Measurements from ENCODE around the gene HSD17B14.
"Not testable (repeated sequence)": the region's sequence is repeated elsewhere in the genome, so short reads cannot be mapped to it uniquely, and the experiment has no call there.

The HSD17B14 gene

GRCh38 chr19:48836089-48837017, at the start of gene HSD17B14:
TSS of gene HSD17B14 (minus strand) at chr19:48836491. CDS start at chr19:48836411, 80 bp downstream.
- peak in 2 of 3 experiments; percentile 46 to 59 for DNase-seq

- DNase-seq: no peak
Measured at GRCh38 chr19:48883726-48884125, 47.4 kb upstream of the HSD17B14 start.

DNA sequence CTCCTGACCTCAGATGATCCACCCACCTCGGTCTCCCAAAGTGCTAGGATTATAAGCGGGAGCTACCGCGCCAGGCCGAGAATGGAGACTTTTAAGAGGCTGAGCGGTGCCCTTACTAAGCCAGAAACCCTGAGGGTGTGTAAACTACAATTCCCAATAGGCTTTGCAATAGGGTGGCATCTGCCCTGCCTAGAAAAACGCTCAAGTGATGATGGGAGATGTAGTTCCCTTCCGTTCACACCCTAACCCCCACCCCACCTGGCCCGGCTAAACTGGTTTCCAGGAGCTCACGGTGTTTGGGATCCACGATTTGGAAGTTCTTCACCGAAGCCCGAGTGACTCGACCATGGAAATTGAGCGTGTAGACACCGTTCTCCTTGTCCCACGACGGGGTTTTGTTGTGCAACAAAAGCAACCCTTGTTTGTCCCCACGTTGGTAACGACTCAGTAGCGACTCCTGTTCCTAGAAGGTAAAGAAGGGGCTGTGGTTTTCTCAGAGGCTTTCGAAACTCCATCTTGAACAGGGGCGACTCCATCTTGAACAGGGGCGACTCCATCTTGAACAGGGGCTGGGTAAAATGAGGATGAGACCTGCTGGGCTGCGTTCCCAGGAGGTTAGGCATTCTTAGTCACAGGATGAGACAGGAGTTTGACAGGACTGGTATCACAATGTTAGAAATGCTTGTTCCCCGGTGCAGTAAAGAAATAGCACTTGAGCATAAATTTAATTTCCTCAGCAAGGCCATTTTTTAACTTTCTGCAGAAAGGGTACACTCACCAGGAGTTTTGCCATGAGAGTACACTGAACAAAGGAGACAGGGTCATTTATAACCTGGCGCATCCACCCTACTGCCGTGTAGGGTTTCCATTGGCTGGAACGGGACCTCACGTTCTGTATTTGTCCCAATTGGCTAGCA, 45.7 kb upstream of the HSD17B14 start:
- peak in 2 of 3 experiments; percentile 2 to 55 for DNase-seq

GRCh38 chr19:48879696-48880095, 43.4 kb upstream of the HSD17B14 start:
- not testable (repeated sequence) for DNase-seq

GRCh38 chr19:48879025-48879637, 42.8 kb upstream of the HSD17B14 start:
- DNase-seq: no peak

- no peak for DNase-seq
Measured at GRCh38 chr19:48878196-48879024, 42.1 kb upstream of the HSD17B14 start.

DNA sequence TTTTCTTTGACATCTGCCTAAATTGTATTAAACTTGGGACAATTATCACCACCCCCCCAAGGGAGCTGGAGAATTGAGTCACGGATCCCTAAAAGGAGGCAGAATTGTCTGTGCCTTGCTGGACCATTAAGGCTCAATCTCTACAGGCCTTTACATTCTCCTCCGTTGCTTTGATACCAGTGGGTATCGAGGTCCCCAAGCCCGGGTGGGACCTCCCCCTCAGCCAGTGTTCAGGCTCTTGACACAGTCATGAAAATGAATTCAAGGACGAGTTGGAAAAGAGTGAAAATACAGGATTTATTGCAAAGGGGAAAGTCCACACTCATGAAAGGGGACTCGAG, 41.5 kb upstream of the HSD17B14 start:
- DNase-seq: no peak

GRCh38 chr19:48876043-48876981, 40.0 kb upstream of the HSD17B14 start:
- not testable (repeated sequence) for DNase-seq

- peak in 2 of 3 experiments; percentile 60 to 75 for DNase-seq
Measured at GRCh38 chr19:48874303-48875135, 38.2 kb upstream of the HSD17B14 start.

- no peak for DNase-seq
Measured at GRCh38 chr19:48873476-48874302, 37.4 kb upstream of the HSD17B14 start.

DNA sequence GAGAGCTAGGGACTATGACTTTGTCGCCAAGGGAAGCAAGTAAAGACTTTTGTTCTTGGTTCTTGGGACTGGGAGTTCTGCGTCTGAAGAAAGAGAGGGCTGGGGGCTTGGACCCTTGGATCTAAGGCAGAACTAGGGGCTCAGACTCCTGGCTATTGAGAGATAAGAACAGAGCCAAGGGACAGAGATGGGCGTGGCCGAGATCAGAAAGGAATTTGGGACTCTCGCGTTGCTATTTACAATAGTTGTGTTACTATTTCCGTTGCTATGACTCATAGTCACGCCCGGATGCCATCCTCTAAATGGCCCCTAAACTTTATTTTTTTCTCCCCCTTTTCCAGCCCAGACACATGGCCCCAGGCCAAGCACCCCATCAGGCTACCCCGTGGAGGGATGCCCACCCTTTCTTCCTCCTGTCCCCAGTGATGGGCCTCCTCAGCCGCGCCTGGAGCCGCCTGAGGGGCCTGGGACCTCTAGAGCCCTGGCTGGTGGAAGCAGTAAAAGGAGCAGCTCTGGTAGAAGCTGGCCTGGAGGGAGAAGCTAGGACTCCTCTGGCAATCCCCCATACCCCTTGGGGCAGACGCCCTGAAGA, 36.7 kb upstream of the HSD17B14 start:
- peak; percentile 53 to 73 (median 56) for DNase-seq

DNA sequence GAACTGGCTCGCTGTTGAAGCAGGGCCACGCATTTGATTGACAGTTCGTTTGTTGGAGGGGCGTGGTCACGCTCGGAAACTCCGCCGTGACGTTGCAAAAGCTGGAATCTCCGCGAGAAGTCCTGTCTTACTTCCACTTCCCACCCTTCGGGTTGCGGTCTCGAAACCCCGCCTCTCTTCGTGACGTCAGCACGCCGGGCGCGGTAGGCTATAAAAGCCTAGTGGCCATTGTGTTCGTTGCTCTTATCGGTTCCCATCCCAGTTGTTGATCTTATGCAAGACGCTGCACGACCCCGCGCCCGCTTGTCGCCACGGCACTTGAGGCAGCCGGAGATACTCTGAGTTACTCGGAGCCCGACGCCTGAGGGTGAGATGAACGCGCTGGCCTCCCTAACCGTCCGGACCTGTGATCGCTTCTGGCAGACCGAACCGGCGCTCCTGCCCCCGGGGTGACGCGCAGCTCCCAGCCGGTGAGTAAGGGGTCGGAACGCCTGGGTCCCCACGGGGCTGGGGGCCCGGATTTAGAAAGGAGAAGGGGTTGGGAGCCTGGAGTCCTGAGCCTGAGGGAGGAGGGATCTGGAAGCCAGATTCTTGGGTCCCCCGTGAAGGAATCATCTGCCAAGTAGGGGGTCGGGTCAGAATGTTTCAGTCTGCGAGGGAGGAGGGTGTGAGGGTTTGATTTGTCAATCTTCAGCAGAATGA, 36.0 kb upstream of the HSD17B14 start, which contains the start of gene PPP1R15A:
PPP1R15A (plus strand) TSS at position 240 of the 702 bp plus-strand sequence. CDS start 813 bp downstream, outside the sequence.
- peak; percentile 95 to 100 (median 98) for DNase-seq

DNA sequence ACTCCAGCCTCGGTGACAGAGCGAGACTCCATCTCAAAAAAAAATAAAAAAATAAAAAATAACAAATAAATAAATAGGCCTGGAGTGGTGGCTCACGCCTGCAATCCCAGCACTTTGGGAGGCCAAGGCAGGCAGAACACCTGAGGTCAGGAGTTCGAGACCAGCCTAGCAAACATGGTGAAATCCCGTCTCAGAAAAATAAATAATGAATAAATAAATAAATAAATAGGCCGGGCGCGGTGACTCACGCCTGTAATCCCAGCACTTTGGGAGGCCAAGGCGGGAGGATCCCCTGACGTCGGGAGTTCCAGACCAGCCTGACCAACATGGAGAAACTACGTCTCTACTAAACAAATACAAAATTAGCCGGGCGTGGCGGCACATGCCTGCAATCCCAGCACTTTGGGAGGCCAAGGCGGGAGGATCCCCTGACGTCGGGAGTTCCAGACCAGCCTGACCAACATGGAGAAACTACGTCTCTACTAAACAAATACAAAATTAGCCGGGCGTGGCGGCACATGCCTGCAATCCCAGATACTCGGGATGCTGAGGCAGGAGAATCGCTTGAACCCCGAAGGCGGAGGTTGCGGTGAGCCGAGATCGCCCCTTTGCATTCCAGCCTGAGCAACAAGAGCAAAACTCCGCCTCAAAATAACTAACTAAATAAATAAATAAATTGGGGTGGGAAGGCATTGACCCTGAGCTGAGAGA, 35.3 kb upstream of the HSD17B14 start:
- not testable (repeated sequence) for DNase-seq

DNA sequence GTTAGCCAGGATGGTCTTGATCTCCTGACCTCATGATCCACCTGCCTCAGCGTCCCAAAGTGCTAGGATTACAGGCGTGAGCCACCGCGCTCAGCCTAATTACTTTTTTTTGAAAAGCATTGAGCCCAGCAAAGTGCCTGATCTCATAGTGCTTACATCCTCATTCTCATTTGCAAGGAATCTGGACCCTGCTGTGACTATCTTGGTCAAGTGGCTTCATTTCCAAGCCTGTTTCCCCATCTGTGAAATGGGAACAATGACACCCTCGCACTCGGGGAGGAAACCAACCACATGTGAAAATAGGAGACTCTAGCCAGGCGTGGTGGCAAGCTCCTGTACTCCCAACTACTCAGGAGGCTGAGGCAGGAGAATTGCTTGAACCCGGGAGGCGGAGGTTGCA, 33.8 kb upstream of the HSD17B14 start:
- no peak for DNase-seq

GRCh38 chr19:48868114-48868886, 32.0 kb upstream of the HSD17B14 start, which contains the start of gene PLEKHA4:
TSS of gene PLEKHA4 (minus strand) at chr19:48868617. CDS start at chr19:48867620, 997 bp downstream.
- DNase-seq: no peak

DNA sequence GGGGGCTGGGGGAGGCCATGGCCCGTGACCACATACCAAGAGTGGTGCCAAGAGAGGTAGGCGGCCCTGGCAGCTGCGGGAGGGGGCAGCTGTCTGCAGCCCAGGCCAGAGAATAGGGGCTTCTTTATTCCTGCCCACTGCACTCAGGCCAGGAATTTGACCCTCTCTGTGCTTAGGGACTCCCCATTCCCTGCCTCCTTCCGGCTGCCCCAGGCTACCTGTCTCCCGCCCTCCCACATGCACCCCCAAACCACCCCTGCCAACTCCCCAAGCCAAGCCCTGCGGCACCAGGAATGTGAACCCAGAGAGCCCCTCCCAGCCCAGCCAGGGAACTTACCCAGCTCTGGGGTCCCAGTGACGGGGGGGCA, 31.4 kb upstream of the HSD17B14 start:
- DNase-seq: no peak

Data from NCI-H1417 (cell line).